SK-N-MC (cell line): ENCODE measurements around the gene SLC6A2.

Source experiments
- EZH2 ChIP-seq: fragments of 200-600 bp; sonication (generic); IDR thresholded peaks from one replicate; pipeline ENCODE4 v1.6.1; 2017; ENCODE audit warnings: antibody characterized with exemption
- POLR2AphosphoS5 ChIP-seq: IDR thresholded peaks from 2 replicates; pipeline ENCODE4 v1.6.1; 2012; ENCODE audit warnings: mild to moderate bottlenecking, low read depth, low read length, borderline replicate concordance

- no peak for TF ChIP-seq EZH2
- no peak for TF ChIP-seq POLR2AphosphoS5
Observed at GRCh38 chr16:55641430-55642056, 14.2 kb upstream of the SLC6A2 start.
